SK-N-SH (cell line): Measurements from ENCODE around the gene NCS1. TPM values are rescaled to one million over a fixed set of nuclear protein-coding genes. Genes with fewer than 3 reads are reported as not detected.

ENCODE experiments used
- CTCF ChIA-PET: fragments of 300-600, 350-600 bp; formaldehyde crosslinking; extraction: SDS; loops from one replicate; lab custom pipeline; 2021; lab: Yijun Ruan, JAX
- POLR2A ChIA-PET: fragments of 350-600 bp; sonication (Branson Sonifier 250); formaldehyde crosslinking; extraction: SDS; loops from one replicate; lab custom pipeline; 2020; ENCODE audit warnings: antibody characterized with exemption, inconsistent platforms; lab: Yijun Ruan, JAX
- DNase-seq: peaks from one replicate; pipeline ENCODE4 v3.0.0; 2012
- H2AFZ ChIP-seq: fragments of 200-600 bp; sonication (generic); 2 replicates; pipeline ENCODE4 v1.8.1; 2016; ENCODE audit warnings: antibody characterized with exemption, mild to moderate bottlenecking, low read depth
- H3F3A ChIP-seq: fragments of 200-600 bp; sonication (generic); replicated peaks from 2 replicates; pipeline ENCODE3; 2016; ENCODE audit warnings: antibody characterized with exemption, mild to moderate bottlenecking; ENCODE audit not compliant: insufficient read depth
- H3K27ac ChIP-seq, 2 experiments: fragments of 200-500 bp in 1 of 2; fragments of 200-600 bp in 1 of 2; sonication (Bioruptor generic) in 1 of 2; sonication (generic), shearing (Covaris generic) in 1 of 2; 2 replicates each; pipeline versions ENCODE4 v1.5.1 to v1.6.1; 2014 to 2016; ENCODE audit warnings: low read depth in 2 of 2, inconsistent platforms in 1 of 2, low read length in 1 of 2, mild to moderate bottlenecking in 1 of 2, mixed read lengths in 1 of 2
- H3K27me3 ChIP-seq: fragments of 200-600 bp; sonication (generic), shearing (Covaris generic); 2 replicates; pipeline ENCODE4 v1.6.1; 2016; ENCODE audit warnings: mixed run types; ENCODE audit not compliant: insufficient read depth
- H3K36me3 ChIP-seq, 2 experiments: fragments of 200-500 bp in 1 of 2; fragments of 200-600 bp in 1 of 2; sonication (Bioruptor generic) in 1 of 2; sonication (generic) in 1 of 2; replicated peaks in 1 of 2; 2 replicates each; pipeline versions ENCODE3 to v1.5.1; 2014 to 2016; ENCODE audit warnings: low read length in 1 of 2, mild to moderate bottlenecking in 1 of 2; ENCODE audit not compliant: insufficient read depth in 2 of 2, control insufficient read depth in 1 of 2
- H3K4me1 ChIP-seq, 2 experiments: fragments of 200-500 bp in 1 of 2; fragments of 200-600 bp in 1 of 2; sonication (Bioruptor generic) in 1 of 2; sonication (generic), shearing (Covaris generic) in 1 of 2; 2 replicates each; pipeline versions ENCODE4 v1.5.1 to v1.6.1; 2014 to 2016; ENCODE audit warnings: low read depth in 1 of 2, low read length in 1 of 2, mixed run types in 1 of 2; ENCODE audit not compliant: insufficient read depth in 2 of 2, control insufficient read depth in 1 of 2
- H3K4me2 ChIP-seq: fragments of 200-600 bp; sonication (generic), shearing (Covaris generic); 2 replicates; pipeline ENCODE4 v1.6.1; 2017; ENCODE audit warnings: mixed run types
- H3K4me3 ChIP-seq, 2 experiments: fragments of 200-500 bp in 1 of 2; fragments of 200-600 bp in 1 of 2; sonication (Bioruptor generic) in 1 of 2; sonication (generic), shearing (Covaris generic) in 1 of 2; 2 replicates each; pipeline versions ENCODE4 v1.5.1 to v1.8.1; 2014 to 2016; ENCODE audit warnings: low read depth in 2 of 2, inconsistent platforms in 1 of 2, low read length in 1 of 2, mild to moderate bottlenecking in 1 of 2, mixed read lengths in 1 of 2, moderate library complexity in 1 of 2
- H3K79me2 ChIP-seq: fragments of 200-600 bp; sonication (generic); 2 replicates; pipeline ENCODE4 v1.8.1; 2017; ENCODE audit warnings: mild to moderate bottlenecking; ENCODE audit not compliant: insufficient read depth
- H3K9ac ChIP-seq: fragments of 200-600 bp; sonication (generic); 2 replicates; pipeline ENCODE4 v1.6.1; 2017; ENCODE audit warnings: mixed run types
- H3K9me2 ChIP-seq: fragments of 200-600 bp; sonication (generic); 2 replicates; pipeline ENCODE4 v1.6.1; 2017; ENCODE audit warnings: mixed run types
- H3K9me3 ChIP-seq: fragments of 200-600 bp; sonication (generic); 2 replicates; pipeline ENCODE4 v1.6.1; 2017; ENCODE audit warnings: mixed run types, mild to moderate bottlenecking, moderate library complexity
- H4K20me1 ChIP-seq: fragments of 200-600 bp; sonication (generic); 2 replicates; pipeline ENCODE4 v1.6.1; 2017; ENCODE audit warnings: mild to moderate bottlenecking, mixed run types; ENCODE audit not compliant: insufficient read depth
- CHD2 ChIP-seq: fragments of 150-350 bp; IDR thresholded peaks from 2 replicates; pipeline ENCODE4 v1.6.1; 2018; ENCODE audit warnings: low read length; ENCODE audit not compliant: partially characterized antibody
- EP300 ChIP-seq, 2 experiments: IDR thresholded peaks; 2 replicates each; pipeline versions ENCODE4 v1.4.0 to v1.6.1; 2012; ENCODE audit warnings: borderline replicate concordance in 1 of 2, low read depth in 1 of 2, low read length in 1 of 2
- EZH2phosphoT487 ChIP-seq: fragments of 200-600 bp; sonication (generic); IDR thresholded peaks from 2 replicates; pipeline ENCODE4 v1.6.1; 2017; ENCODE audit warnings: low read depth, mixed run types, mild to moderate bottlenecking, antibody characterized with exemption, moderate library complexity, borderline replicate concordance
- FOSL2 ChIP-seq: IDR thresholded peaks from 2 replicates; pipeline ENCODE4 v1.4.0; 2012; ENCODE audit warnings: low read depth, mild to moderate bottlenecking, moderate library complexity, borderline replicate concordance
- FOXM1 ChIP-seq: IDR thresholded peaks from 2 replicates; pipeline ENCODE4 v1.4.0; 2012; ENCODE audit warnings: low read depth, mild to moderate bottlenecking
- GABPA ChIP-seq: IDR thresholded peaks from 2 replicates; pipeline ENCODE4 v1.4.0; 2012; ENCODE audit warnings: low read depth, mild to moderate bottlenecking
- JUND ChIP-seq: IDR thresholded peaks from 2 replicates; pipeline ENCODE4 v1.4.0; 2012
- MAX ChIP-seq: IDR thresholded peaks from 2 replicates; pipeline ENCODE4 v1.4.0; 2012; ENCODE audit warnings: low read depth
- MEF2A ChIP-seq: IDR thresholded peaks from 2 replicates; pipeline ENCODE4 v1.4.0; 2012; ENCODE audit warnings: low read depth, borderline replicate concordance
- MXI1 ChIP-seq: IDR thresholded peaks from 2 replicates; pipeline ENCODE4 v1.6.1; 2012; ENCODE audit warnings: mild to moderate bottlenecking, low read depth, low read length, improper control_type of control experiment
- NRF1 ChIP-seq: IDR thresholded peaks from 2 replicates; pipeline ENCODE4 v1.6.1; 2012; ENCODE audit warnings: low read depth, mild to moderate bottlenecking, low read length
- PBX3 ChIP-seq: IDR thresholded peaks from 2 replicates; pipeline ENCODE4; 2012
- RAD21 ChIP-seq: IDR thresholded peaks from 2 replicates; pipeline ENCODE4 v1.6.1; 2012; ENCODE audit warnings: mild to moderate bottlenecking, low read length
- RCOR1 ChIP-seq: fragments of 150-350 bp; IDR thresholded peaks from 2 replicates; pipeline ENCODE4 v1.6.1; 2017; ENCODE audit warnings: antibody characterized with exemption, low read length
- RXRA ChIP-seq: IDR thresholded peaks from 2 replicates; pipeline ENCODE4 v1.4.0; 2012; ENCODE audit warnings: low read depth, mild to moderate bottlenecking, borderline replicate concordance
- SIN3A ChIP-seq: IDR thresholded peaks from 2 replicates; pipeline ENCODE4 v1.6.1; 2012; ENCODE audit warnings: low read depth, mild to moderate bottlenecking, low read length, moderate library complexity, borderline replicate concordance
- TEAD4 ChIP-seq: IDR thresholded peaks from 2 replicates; pipeline ENCODE4 v1.4.0; 2012; ENCODE audit warnings: mild to moderate bottlenecking, borderline replicate concordance; ENCODE audit not compliant: insufficient read depth
- USF1 ChIP-seq: IDR thresholded peaks from 2 replicates; pipeline ENCODE4 v1.4.0; 2012; ENCODE audit warnings: low read depth, borderline replicate concordance
- USF2 ChIP-seq: fragments of 150-350 bp; IDR thresholded peaks from 2 replicates; pipeline ENCODE4 v1.6.1; 2017; ENCODE audit warnings: antibody characterized with exemption, low read length, low read depth, borderline replicate concordance
- YY1 ChIP-seq: IDR thresholded peaks from 2 replicates; pipeline ENCODE4 v1.4.0; 2012; ENCODE audit warnings: low read depth, mild to moderate bottlenecking
- ZBTB33 ChIP-seq: IDR thresholded peaks from 2 replicates; pipeline ENCODE4 v1.4.0; 2012; ENCODE audit warnings: low read depth, borderline replicate concordance
- WGBS: methylation state at CpG from one replicate; pipeline ENCODE4 v1.1.6; 2017; ENCODE audit warnings: low lambda C conversion rate; 5-methylcytosine and 5-hydroxymethylcytosine counted together
- polyA plus RNA-seq, 3 experiments: library from polyadenylated mRNA; depleted of rRNA; stranded (reverse); fragments of >200 nt; gene quantifications; 2 replicates each; pipeline ENCODE4 v1.2.3, GENCODE V29; 2012

Gene NCS1
- polyA plus RNA-seq, 1 of the 3 experiments (the other 2 are of a cell fraction): 40.6 TPM

- Histone ChIP-seq H3K4me3 (no peak overlapping the region), H3K27ac (peak overlapping the region; percentile 20 to 63; a peak in 3 of 4 replicates), H4K20me1 (peaks cover 77% of the 10 kb centered on the region)
- ChIA-PET POLR2A (interaction anchor here (0.7 kb wide), 1 partner anchor 12 kb away, joined by 3 read pairs; no protein-coding TSS in a partner anchor), CTCF (interaction anchor here (1.2 to 1.7 kb wide), 4 partner anchors 12 to 80 kb away, joined by 4 to 5 read pairs (median 4); no protein-coding TSS in a partner anchor)
- no peak for TF ChIP-seq EZH2phosphoT487
- TF ChIP-seq MEF2A: no peak
- TF ChIP-seq NRF1: no peak
- TF ChIP-seq FOXM1: no peak
- no peak for TF ChIP-seq PBX3
- no peak for TF ChIP-seq RAD21
- TF ChIP-seq, all 33 proteins: peak for 0
- Histone ChIP-seq H3K9me2 (no peaks in the 10 kb centered on the region), H3K27me3 (no peaks in the 10 kb centered on the region), H3F3A (peaks cover 28% of the 10 kb centered on the region), H3K4me2 (peak overlapping the region; percentile 83), H3K9me3 (no peaks in the 10 kb centered on the region), H2AFZ (no peak overlapping the region), H3K36me3 (no peaks in the 10 kb centered on the region), H3K79me2 (peaks cover 97% of the 10 kb centered on the region), H3K4me1 (peaks cover 43 to 48% of the 10 kb centered on the region in 2 experiments; a peak in 3 of 4 replicates), H3K9ac (no peak overlapping the region)
- 74% methylated on average over 6 of the region's 6 CpGs for WGBS
- peak; percentile 53 for DNase-seq
Observed at GRCh38 chr9:130186051-130186450, 13.8 kb downstream of the NCS1 start.

- Histone ChIP-seq H3K9me2 (no peaks in the 10 kb centered on the region), H3K79me2 (peaks cover 97% of the 10 kb centered on the region), H3K4me2 (peak overlapping the region; percentile 83), H2AFZ (no peak overlapping the region), H3K4me1 (peaks cover 43 to 57% of the 10 kb centered on the region in 2 experiments; a peak in 3 of 4 replicates), H3K9me3 (no peaks in the 10 kb centered on the region), H3K27me3 (no peaks in the 10 kb centered on the region), H3K27ac (peak overlapping the region; percentile 21 to 48; a peak in 2 of 4 replicates), H4K20me1 (peaks cover 84% of the 10 kb centered on the region), H3K9ac (0 out of 2 replicates have a peak overlapping the region, but pooled peaks have one; percentile 1), H3K36me3 (no peaks in the 10 kb centered on the region), H3K4me3 (peak overlapping the region in 1 of 2 experiments; percentile 7; a peak in 1 of 4 replicates), H3F3A (peaks cover 27% of the 10 kb centered on the region)
- ChIA-PET POLR2A (no interaction called here), CTCF (interaction anchor here (0.9 to 1.7 kb wide), 2 partner anchors 49 to 80 kb away, joined by 3 to 4 read pairs; no protein-coding TSS in a partner anchor)
- 73% methylated on average over 3 of the region's 25 CpGs for WGBS
- peak; percentile 69 for DNase-seq
- no peak for TF ChIP-seq ZBTB33
- no peak for TF ChIP-seq MEF2A
- no peak for TF ChIP-seq USF1
- TF ChIP-seq SIN3A: no peak
- TF ChIP-seq EP300 (IDR thresholded peaks at IDR 0.05; ENCODE audit: borderline replicate concordance in 1 of 2, low read depth in 1 of 2, low read length in 1 of 2): no peak
- TF ChIP-seq RXRA: no peak
- TF ChIP-seq GABPA: no peak
- TF ChIP-seq USF2: no peak
- TF ChIP-seq MXI1: no peak
- TF ChIP-seq CHD2: no peak
- no peak for TF ChIP-seq FOXM1
- TF ChIP-seq RCOR1: no peak
- peak; percentile 72; the same call in 1 of the 2 replicates for TF ChIP-seq FOSL2
- no peak for TF ChIP-seq YY1
- no peak for TF ChIP-seq NRF1
- peak; percentile 45; the same call in 1 of the 2 replicates for TF ChIP-seq JUND
- no peak for TF ChIP-seq TEAD4
- peak; percentile 50; the same call in 1 of the 2 replicates for TF ChIP-seq MAX
Observed at GRCh38 chr9:130186839-130187522, 14.8 kb downstream of the NCS1 start.
